ENCODE measurements around the gene ABCC2.

Gene ABCC2

GRCh38 chr10:99850767-99851340 lies 68.4 kb downstream of the ABCC2 start:
- H3K27ac ChIP-seq = no peak overlapping the region
- H3K4me3 ChIP-seq = no peak overlapping the region
- no peak for TF ChIP-seq CTCF (IDR thresholded peaks at IDR 0.05)
- no peak for DNase-seq (ENCODE audit: low spot score)

- no peak for TF ChIP-seq CTCF (IDR thresholded peaks at IDR 0.05)
- Histone ChIP-seq H3K27ac (no peak overlapping the region), H3K4me3 (no peak overlapping the region)
- DNase-seq (ENCODE audit: low spot score) = no peak
Observed at GRCh38 chr10:99851825-99852224, 69.4 kb downstream of the ABCC2 start.

GRCh38 chr10:99852481-99853213 lies 70.2 kb downstream of the ABCC2 start:
- H3K4me3 ChIP-seq = no peak overlapping the region
- H3K27ac ChIP-seq = no peak overlapping the region
- no peak for DNase-seq (ENCODE audit: low spot score)
- TF ChIP-seq CTCF (IDR thresholded peaks at IDR 0.05) = no peak

GRCh38 chr10:99853655-99854054 lies 71.2 kb downstream of the ABCC2 start:
- Histone ChIP-seq H3K4me3 (no peak overlapping the region), H3K27ac (no peak overlapping the region)
- no peak for TF ChIP-seq CTCF (IDR thresholded peaks at IDR 0.05)
- no peak for DNase-seq (ENCODE audit: low spot score)

- no peak for TF ChIP-seq CTCF (IDR thresholded peaks at IDR 0.05)
- DNase-seq (ENCODE audit: low spot score) = no peak
- no peak overlapping the region for H3K4me3 ChIP-seq
- no peak overlapping the region for H3K27ac ChIP-seq
Observed at GRCh38 chr10:99854860-99855259, 72.4 kb downstream of the ABCC2 start.

- no peak overlapping the region for H3K27ac ChIP-seq
- TF ChIP-seq CTCF (IDR thresholded peaks at IDR 0.05) = no peak
Observed at GRCh38 chr10:99855479-99856071, 73.1 kb downstream of the ABCC2 start.

GRCh38 chr10:99858849-99859248 lies 76.4 kb downstream of the ABCC2 start:
- TF ChIP-seq CTCF (IDR thresholded peaks at IDR 0.05) = no peak
- H3K27ac ChIP-seq = no peak overlapping the region
- no peak overlapping the region for H3K4me3 ChIP-seq
- no peak for DNase-seq (ENCODE audit: low spot score)

More at GRCh38 chr10:99855479-99856071, 73.1 kb downstream of the ABCC2 start:
- H3K4me3 ChIP-seq = no peak overlapping the region
- no peak for DNase-seq (ENCODE audit: low spot score)

Measured in coronary artery (tissue), 2 donors.